ENCODE measurements around the gene ALDH4A1.
"Not testable (repeated sequence)": the region's sequence is repeated elsewhere in the genome, so short reads cannot be mapped to it uniquely, and the experiment has no call there.

The ALDH4A1 gene

DNA sequence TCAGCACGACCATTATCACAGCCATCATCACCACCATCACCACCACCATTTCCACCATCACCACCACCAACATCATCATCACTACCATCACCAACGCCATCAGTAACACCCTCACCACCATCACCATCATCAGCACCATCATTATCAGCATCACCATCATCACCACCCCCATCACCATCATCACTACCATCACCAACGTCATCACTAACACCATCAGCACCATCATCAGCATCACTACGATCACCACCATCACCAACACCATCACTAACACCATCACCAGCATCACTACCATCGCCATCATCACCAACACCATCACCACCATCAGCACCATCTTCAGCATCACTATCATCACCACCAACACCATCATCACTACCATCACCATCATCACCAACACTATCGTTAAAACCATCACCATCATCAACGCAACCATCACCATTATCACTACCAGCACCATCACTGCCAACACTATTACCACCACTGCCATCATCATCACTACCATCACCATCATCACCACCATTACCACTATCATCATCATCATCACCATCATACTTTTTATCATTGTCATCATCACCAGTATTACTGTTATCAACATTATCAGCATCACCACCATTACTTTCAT, 44.2 kb downstream of the ALDH4A1 start:
- DNase-seq (ENCODE audit: low read depth): no peak

DNA sequence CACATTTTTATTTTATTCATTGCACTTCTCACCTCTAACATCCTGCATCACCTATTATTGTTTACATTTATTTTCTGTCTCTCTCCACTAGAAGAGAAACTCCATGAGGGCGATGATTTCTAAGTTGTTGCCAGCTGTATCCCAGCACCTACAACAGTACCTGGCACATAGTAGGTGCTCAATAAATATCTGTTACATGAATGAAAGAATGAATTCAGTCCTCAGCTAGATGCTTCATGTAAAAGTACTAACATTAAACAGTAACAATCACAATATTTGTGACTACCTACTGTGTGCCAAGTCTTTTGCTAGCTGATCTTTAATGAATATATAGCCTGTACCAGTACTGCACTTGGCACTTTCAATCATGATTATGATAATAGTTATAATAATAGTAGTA, 45.9 kb downstream of the ALDH4A1 start:
- DNase-seq (ENCODE audit: low read depth): no peak

DNA sequence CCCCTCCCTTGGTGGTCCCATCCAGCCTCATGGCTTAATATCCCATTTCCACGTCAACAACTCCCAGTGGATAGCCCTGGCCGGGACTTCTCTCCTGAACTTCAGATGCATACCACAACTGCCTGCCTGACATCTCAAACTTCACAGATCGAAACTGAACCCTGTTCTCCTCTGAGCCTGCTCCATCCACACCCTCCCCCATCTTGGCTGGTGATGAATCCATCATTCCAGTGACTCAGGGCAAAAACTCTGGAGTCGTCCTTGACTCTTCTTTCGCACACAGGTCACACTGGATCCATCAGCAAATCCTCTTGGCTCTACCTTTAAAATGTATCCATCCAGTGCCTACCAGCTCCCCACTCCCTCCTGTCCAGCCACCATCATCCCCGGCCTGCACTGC, 46.8 kb downstream of the ALDH4A1 start:
- no peak for DNase-seq (ENCODE audit: low read depth)

DNA sequence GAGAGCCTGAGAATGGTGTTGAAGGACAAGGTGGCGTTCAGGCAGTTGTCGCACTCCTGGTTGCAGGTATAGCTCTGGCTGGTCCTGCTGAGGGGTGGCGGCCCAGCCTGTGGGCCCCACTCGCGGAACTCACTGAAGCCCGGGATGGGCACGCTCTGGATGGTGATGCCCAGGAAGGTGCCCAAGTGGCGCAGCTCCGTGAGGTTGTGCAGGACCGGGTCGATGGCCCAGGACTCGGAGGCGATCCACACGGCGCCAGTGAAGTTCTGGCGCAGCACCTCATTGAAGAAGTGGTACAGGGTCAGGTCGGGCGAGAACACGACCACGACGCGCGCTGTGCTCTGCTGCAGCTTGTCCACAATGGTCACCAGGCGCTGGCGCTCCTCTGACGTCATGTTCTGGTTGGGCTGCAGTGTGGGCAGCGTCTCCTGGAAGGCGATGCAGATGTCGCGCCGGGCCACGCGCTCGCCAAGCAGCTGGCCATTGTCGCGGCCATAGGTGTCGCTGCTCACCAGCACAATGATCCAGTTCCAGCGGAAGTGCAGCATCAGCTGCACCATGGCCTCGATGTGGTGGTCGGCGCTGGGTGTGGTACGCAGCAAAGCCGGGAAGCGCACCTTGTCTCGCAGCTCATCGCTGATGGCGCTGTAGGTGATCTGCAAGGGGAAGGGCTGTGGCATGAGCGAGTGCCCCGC, 47.9 kb downstream of the ALDH4A1 start:
- DNase-seq (ENCODE audit: low read depth): no peak

DNA sequence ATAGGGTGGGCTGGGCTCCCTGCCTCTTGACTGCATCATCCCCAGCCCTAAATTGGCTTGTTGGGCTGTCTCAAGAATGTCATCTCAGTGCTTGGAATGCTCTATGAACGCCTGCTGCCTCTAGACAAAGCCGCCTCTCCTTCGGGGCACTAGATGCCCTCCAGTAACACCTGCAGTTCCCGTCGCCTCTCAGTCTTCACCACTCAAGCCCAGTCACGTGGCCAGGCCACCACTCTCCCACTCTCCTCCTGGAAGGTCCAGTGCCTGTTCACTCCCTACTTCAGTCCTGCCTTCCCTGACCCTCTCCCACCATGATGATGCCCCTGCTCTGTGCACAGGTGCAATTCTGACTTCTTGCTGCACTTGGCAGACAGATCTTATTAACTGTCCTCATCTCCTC, 49.9 kb downstream of the ALDH4A1 start:
- DNase-seq (ENCODE audit: low read depth): no peak

DNA sequence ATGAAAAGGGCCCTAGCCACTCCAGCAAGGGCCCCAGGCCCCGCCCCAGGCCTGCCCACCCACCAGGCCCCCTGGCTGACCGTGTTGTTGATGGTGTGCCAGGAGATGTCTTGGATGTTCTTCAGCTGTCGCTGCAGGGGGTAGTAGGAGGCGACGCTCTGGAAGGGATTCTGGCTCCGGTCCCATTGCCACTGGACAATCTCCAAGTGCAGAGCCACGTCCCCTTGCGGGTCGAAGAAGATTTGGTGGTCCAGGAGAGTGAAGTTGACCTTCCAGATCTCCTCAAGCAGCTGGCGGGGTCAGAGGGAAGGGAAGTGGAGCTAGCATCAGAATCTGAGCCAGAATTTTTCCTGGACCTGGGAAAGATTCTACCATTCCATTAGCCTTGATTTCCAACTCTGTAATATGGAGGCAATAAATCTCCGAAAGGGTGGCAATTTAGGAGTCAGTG, 53.1 kb downstream of the ALDH4A1 start:
- DNase-seq (ENCODE audit: low read depth): no peak

DNA sequence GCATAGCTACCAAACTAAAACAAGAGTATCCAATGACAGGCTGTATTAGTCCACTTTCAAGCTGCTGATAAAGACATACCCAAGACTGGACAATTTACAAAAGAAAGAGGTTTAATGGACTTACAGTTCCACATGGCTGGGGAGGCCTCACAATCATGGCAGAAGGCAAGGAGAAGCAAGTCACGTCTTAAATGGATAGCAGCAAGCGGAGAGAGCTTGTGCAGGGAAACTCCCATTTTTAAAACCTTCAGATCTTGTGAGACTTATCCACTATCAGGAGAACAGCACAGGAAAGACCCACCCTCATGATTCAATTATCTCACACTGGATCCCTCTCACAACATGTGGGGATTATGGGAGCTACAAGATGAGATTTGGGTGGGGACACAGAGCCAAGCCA, 54.6 kb downstream of the ALDH4A1 start:
- DNase-seq (ENCODE audit: low read depth): not testable (repeated sequence)

DNA sequence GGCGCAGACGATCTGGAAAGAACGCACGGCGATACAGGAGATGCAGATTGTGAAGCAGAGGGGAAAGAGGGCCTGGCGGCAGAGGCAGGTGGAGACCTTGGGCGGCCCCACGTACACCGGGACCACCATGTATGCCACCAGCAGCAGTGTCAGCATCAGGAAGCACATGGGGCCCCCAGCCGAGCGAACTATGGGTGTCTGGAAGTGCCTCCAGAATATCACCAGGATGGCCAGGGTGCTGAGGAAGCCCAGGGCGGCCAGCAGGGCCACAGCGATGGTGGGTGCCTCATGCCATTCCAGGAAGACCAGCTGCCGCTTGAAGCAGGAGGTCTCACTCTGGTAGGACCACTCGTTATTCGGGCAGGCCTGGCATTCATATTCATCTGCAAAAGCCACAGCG, 62.2 kb downstream of the ALDH4A1 start:
- DNase-seq (ENCODE audit: low read depth): no peak

DNA sequence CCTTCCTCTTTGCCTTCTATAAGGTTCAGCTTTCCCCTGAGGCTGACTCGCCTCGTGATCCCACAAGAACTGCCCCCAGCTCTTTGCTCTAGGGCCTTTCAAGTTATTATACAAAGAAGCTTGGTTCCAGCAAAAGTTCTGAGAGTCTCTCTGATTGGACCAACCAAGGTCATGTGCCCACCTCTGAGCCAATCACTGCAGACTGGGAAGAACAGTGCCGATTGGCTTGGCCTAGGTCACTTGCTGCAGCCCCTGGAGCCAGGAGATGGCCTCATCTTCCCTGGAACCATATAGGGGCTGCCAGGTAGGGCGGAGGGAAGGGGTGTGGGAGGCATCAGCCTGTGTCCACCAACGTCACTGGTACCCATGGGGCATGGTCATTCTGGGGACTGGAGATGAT, 65.7 kb downstream of the ALDH4A1 start:
- no peak for DNase-seq (ENCODE audit: low read depth)

DNA sequence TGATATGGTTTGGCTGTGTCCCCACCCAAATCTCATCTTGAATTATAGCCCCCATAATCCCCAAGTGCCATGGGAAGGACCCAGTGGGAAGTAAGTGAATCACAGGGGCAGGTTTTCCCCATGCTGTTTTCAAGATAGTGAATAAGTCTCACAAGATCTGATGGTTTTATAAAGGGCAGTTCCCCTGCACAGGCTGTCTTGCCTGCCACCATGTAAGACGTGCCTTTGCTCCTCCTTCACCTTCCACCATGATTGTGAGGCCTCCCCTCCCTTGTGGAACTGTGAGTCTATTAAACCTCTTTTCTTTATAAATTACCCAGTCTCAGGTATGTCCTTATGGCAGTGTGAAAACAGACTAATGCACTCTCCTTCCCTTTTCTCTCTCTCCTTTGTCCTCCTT, 70.0 kb downstream of the ALDH4A1 start:
- DNase-seq (ENCODE audit: low read depth): not testable (repeated sequence)

DNA sequence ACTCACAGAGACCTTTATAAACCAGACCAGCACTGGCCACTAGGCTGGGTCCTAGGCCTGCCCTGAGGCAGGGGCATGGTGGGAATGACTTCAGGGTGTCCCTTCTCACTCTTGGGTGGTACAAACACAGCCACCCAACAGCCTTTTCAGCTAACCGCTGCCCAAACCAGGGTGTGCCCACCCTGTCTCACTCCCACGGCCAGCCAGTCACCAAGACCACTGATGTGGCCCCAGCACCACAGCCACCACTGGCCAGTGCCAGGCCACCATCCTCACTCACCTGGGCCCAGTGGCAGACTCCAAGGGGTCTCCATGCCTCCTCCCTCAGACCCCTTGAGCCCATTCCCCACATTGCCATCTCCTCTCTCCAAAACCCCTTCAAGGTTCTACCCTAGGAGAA, 70.7 kb downstream of the ALDH4A1 start:
- no peak for DNase-seq (ENCODE audit: low read depth)

DNA sequence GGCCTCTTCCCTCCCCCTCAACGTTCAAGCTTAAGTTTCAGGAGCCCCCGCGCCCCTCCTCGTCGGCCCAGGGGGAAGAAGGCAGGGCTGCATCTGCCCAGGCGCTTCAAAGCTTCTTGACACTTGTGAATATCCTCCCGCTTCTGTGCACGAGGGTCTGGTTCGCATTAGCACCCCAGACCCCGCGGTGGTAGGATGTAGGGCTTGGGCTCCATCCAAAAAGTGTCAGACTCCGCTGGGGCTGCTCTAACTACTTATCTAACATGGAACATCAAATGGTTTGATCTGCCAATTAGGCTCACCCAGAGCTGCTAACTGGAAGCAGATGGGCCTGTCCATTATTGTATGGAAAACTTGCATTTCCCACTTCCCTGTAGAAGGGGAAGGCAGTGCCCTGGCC, 71.8 kb downstream of the ALDH4A1 start:
- DNase-seq (ENCODE audit: low read depth): no peak

DNA sequence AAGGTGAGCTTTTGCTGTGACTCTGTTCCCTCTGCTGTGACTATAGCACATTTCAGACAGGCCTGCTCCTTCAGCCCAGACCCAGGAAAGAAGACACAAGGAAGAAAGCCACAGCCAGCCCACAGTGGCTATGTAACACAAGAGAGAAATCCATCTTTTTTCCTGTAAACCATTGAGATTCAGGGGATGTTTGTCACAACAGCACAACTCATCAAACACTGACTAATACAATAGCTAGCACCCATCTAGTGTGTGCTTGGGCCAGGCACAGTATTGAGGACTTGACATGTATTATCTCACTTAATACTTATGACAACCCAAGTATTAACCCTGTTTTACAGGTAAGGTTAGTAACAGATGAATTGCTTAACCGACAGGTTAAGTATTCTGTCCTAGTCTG, 72.7 kb downstream of the ALDH4A1 start:
- no peak for DNase-seq (ENCODE audit: low read depth)

DNA sequence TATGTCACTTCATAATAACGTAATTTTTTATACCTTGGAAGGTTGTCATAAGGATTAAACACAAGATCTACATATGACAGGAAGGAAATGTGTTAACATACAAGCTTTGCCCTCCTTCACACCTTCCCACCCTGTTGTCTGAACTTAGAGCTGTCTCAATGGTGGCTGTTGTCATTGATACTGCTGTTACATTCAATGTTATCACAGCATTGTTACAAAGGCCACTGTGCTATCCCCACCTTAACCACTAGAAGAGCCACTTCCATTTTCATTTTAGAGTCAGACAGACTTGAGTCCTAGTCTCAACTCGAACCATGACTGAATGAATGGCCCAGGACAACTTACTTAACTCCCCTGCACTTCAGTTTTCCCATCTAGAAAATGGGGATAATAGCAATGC, 74.1 kb downstream of the ALDH4A1 start:
- no peak for DNase-seq (ENCODE audit: low read depth)

DNA sequence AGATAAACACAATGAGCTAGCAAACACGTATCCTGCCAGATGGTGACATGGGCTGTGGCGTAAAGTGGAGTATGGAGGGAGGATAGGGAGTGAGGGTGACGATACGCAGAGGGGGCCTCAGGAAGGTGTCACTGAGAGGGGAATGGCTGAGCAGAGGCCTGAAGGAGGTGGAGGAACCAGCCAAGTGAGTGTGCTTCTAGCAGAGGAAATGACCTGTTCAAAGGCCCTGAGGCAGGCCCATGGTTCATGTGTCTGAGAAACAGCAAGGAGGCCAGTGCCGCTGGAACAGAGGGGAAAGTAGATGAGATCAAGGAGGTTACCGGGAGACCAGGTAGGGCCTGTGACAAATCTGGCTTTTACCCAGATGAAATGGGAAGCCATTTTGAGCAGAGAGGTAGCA, 78.9 kb downstream of the ALDH4A1 start:
- DNase-seq (ENCODE audit: low read depth): no peak
